IMR-90 (cell line): Measurements from ENCODE around the gene MINDY1. TPM values are rescaled to one million over a fixed set of nuclear protein-coding genes. Genes with fewer than 3 reads are reported as not detected.

Source experiments
- ATAC-seq: fragments of 200-7000 bp; cut with Tn5 transposase; 2 replicates; pipeline ENCODE4 v1.9.1; 2020; ENCODE audit warnings: low read depth, mild to moderate bottlenecking, moderate library complexity
- BruUV-seq: library from RNA; stranded (reverse); fragments of 400-500 nt; replicated peaks from 2 replicates; lab custom pipeline; 2021; lab: Mats Ljungman, UMichigan
- CTCF ChIA-PET: fragments of 300-600 bp; formaldehyde crosslinking; extraction: SDS; loops from one replicate; lab custom pipeline; 2021; ENCODE audit warnings: antibody characterized with exemption; lab: Yijun Ruan, JAX
- POLR2A ChIA-PET: fragments of 300-600 bp; sonication (Branson Sonifier 250); formaldehyde crosslinking; loops from one replicate; lab custom pipeline; 2022; ENCODE audit warnings: antibody characterized with exemption; ENCODE audit not compliant: unreplicated experiment; lab: Charles Lee
- DNase-seq: peaks from one replicate; pipeline ENCODE4 v3.0.0; 2013
- H2AFZ ChIP-seq: replicated peaks from 2 replicates; pipeline ENCODE3; 2013; ENCODE audit warnings: low read length, mild to moderate bottlenecking; ENCODE audit not compliant: poor library complexity
- H2AK5ac ChIP-seq: 2 replicates; pipeline ENCODE4 v1.6.1; 2013; ENCODE audit warnings: low read depth, low read length, inconsistent platforms
- H2AK9ac ChIP-seq: replicated peaks from 2 replicates; pipeline ENCODE3; 2013; ENCODE audit warnings: mild to moderate bottlenecking, low read depth, low read length, moderate library complexity; ENCODE audit not compliant: poor library complexity
- H2BK120ac ChIP-seq: 2 replicates; pipeline ENCODE4 v1.6.1; 2013; ENCODE audit warnings: low read depth, low read length, inconsistent platforms
- H2BK15ac ChIP-seq: 3 replicates; pipeline ENCODE4 v1.6.1; 2013; ENCODE audit warnings: low read depth, low read length, inconsistent platforms
- H2BK20ac ChIP-seq: 2 replicates; pipeline ENCODE4 v1.6.1; 2013; ENCODE audit warnings: low read depth, mild to moderate bottlenecking, inconsistent platforms, low read length, moderate library complexity
- H2BK5ac ChIP-seq: 2 replicates; pipeline ENCODE4 v1.6.1; 2013; ENCODE audit warnings: mild to moderate bottlenecking, low read depth, low read length, inconsistent platforms; ENCODE audit not compliant: poor library complexity, severe bottlenecking
- H3K14ac ChIP-seq: replicated peaks from 2 replicates; pipeline ENCODE4 v1.6.1; 2013; ENCODE audit warnings: low read depth, low read length, inconsistent platforms
- H3K18ac ChIP-seq: 2 replicates; pipeline ENCODE4 v1.6.1; 2013; ENCODE audit warnings: low read depth, low read length, control low read depth
- H3K23ac ChIP-seq: 2 replicates; pipeline ENCODE4 v1.6.1; 2013; ENCODE audit warnings: low read depth, low read length, inconsistent platforms
- H3K27ac ChIP-seq: 2 replicates; pipeline ENCODE4 v1.5.1; 2013; ENCODE audit warnings: mild to moderate bottlenecking, control low read depth, low read length; ENCODE audit not compliant: insufficient read depth
- H3K27me3 ChIP-seq: 2 replicates; pipeline ENCODE4 v1.6.1; 2013; ENCODE audit warnings: low read length; ENCODE audit not compliant: control insufficient read depth, insufficient read depth
- H3K36me3 ChIP-seq: 2 replicates; pipeline ENCODE4 v1.6.1; 2013; ENCODE audit warnings: low read length, mixed read lengths; ENCODE audit not compliant: control insufficient read depth, insufficient read depth
- H3K4ac ChIP-seq: 2 replicates; pipeline ENCODE4 v1.6.1; 2013; ENCODE audit warnings: low read depth, low read length, inconsistent platforms
- H3K4me1 ChIP-seq: 2 replicates; pipeline ENCODE4 v1.6.1; 2013; ENCODE audit warnings: low read length, mixed read lengths; ENCODE audit not compliant: control insufficient read depth, insufficient read depth
- H3K4me2 ChIP-seq: 2 replicates; pipeline ENCODE4 v1.6.1; 2013; ENCODE audit warnings: low read depth, mild to moderate bottlenecking, control low read depth, low read length, moderate library complexity
- H3K4me3 ChIP-seq: 2 replicates; pipeline ENCODE4 v1.5.1; 2013; ENCODE audit warnings: low read depth, mild to moderate bottlenecking, control low read depth, low read length, moderate library complexity; ENCODE audit not compliant: insufficient read depth
- H3K56ac ChIP-seq: 2 replicates; pipeline ENCODE4 v1.6.1; 2013; ENCODE audit warnings: low read length, inconsistent platforms; ENCODE audit not compliant: insufficient read depth; ENCODE audit errors: extremely low read depth
- H3K79me1 ChIP-seq, 2 experiments: 2 replicates each; pipeline ENCODE4 v1.6.1; 2013; ENCODE audit warnings: low read length in 2 of 2, inconsistent platforms in 1 of 2, low read depth in 1 of 2
- H3K9ac ChIP-seq: 2 replicates; pipeline ENCODE4 v1.6.1; 2013; ENCODE audit warnings: low read depth, low read length, control low read depth
- H3K9me1 ChIP-seq: 2 replicates; pipeline ENCODE4 v1.6.1; 2013; ENCODE audit warnings: low read length, inconsistent platforms; ENCODE audit not compliant: insufficient read depth
- H3K9me3 ChIP-seq: 2 replicates; pipeline ENCODE4 v1.6.1; 2013; ENCODE audit warnings: low read length; ENCODE audit not compliant: control insufficient read depth, insufficient read depth
- H4K20me1 ChIP-seq: 2 replicates; pipeline ENCODE4 v1.6.1; 2013; ENCODE audit warnings: low read length, inconsistent platforms; ENCODE audit not compliant: insufficient read depth
- H4K5ac ChIP-seq: 2 replicates; pipeline ENCODE4 v1.6.1; 2013; ENCODE audit warnings: mild to moderate bottlenecking, low read depth, low read length, control low read depth
- H4K8ac ChIP-seq, 2 experiments: 2 replicates each; pipeline ENCODE4 v1.6.1; 2013; ENCODE audit warnings: low read depth in 2 of 2, low read length in 2 of 2, control low read depth in 1 of 2, inconsistent platforms in 1 of 2
- H4K91ac ChIP-seq: 2 replicates; pipeline ENCODE4 v1.6.1; 2013; ENCODE audit warnings: low read depth, low read length, inconsistent platforms; ENCODE audit not compliant: insufficient read depth
- CHD1 ChIP-seq: IDR thresholded peaks from 2 replicates; pipeline ENCODE4 v1.6.1; 2012; ENCODE audit warnings: low read depth, low read length, improper control_type of control experiment
- CTCF ChIP-seq: conservative IDR thresholded peaks from 2 replicates; pipeline ENCODE4 v1.5.1; 2012; ENCODE audit warnings: mild to moderate bottlenecking, low read depth, low read length, improper control_type of control experiment
- ELK1 ChIP-seq: fragments of 150-350 bp; IDR thresholded peaks from 2 replicates; pipeline ENCODE4 v1.6.1; 2016; ENCODE audit warnings: low read depth, mild to moderate bottlenecking, low read length, moderate library complexity, borderline replicate concordance
- FOS ChIP-seq: fragments of 150-350 bp; IDR thresholded peaks from 2 replicates; pipeline ENCODE4 v1.6.1; 2016; ENCODE audit warnings: low read depth, low read length
- MXI1 ChIP-seq: IDR thresholded peaks from 2 replicates; pipeline ENCODE4 v1.6.1; 2012; ENCODE audit warnings: low read depth, mild to moderate bottlenecking, low read length, moderate library complexity, borderline replicate concordance
- NFE2L2 ChIP-seq: fragments of 150-350 bp; IDR thresholded peaks from 2 replicates; pipeline ENCODE4 v1.6.1; 2016; ENCODE audit warnings: low read depth, mild to moderate bottlenecking, low read length
- POLR2A ChIP-seq: IDR thresholded peaks from 2 replicates; pipeline ENCODE4 v1.6.1; 2012; ENCODE audit warnings: mild to moderate bottlenecking, low read depth, low read length
- RAD21 ChIP-seq: IDR thresholded peaks from 2 replicates; pipeline ENCODE4 v1.6.1; 2012; ENCODE audit warnings: low read length, improper control_type of control experiment
- RFX5 ChIP-seq: IDR thresholded peaks from 2 replicates; pipeline ENCODE4 v1.8.0; 2012; ENCODE audit warnings: low read depth, mild to moderate bottlenecking, low read length, moderate library complexity
- WGBS, 2 experiments: methylation state at CpG; one replicate each; pipeline versions ENCODE4 v1.1.5 to v1.1.7; 2013; ENCODE audit warnings: missing lambda C conversion rate in 2 of 2; ENCODE audit not compliant: insufficient read length in 1 of 2; ENCODE audit errors: extremely low coverage in 2 of 2; 5-methylcytosine and 5-hydroxymethylcytosine counted together
- dilution Hi-C: fragments of 300-500 bp; cut with HindIII; formaldehyde crosslinking; loops from one replicate; pipeline ENCODE4 v1.14.3; 2018; ENCODE audit warnings: low sequenced_read_pairs; ENCODE audit not compliant: unreplicated experiment
- in situ Hi-C: fragments of 300-500 bp; cut with MboI; formaldehyde crosslinking; loops from 3 replicates; pipeline ENCODE4 v1.14.3; 2019; ENCODE audit warnings: low sequenced_read_pairs, inconsistent platforms, mixed read lengths
- intact Hi-C: fragments of 100-400 bp; cut with micrococcal nuclease; formaldehyde crosslinking; loops from 2 replicates; pipeline ENCODE4 v1.10.0; 2022
- polyA plus RNA-seq, 3 experiments: library from polyadenylated mRNA; depleted of rRNA; stranded (reverse); fragments of >200 nt; gene quantifications; 2 replicates each; pipeline ENCODE4 v1.2.3, GENCODE V29; 2012; ENCODE audit warnings: low replicate concordance in 1 of 3
- total RNA-seq: library from RNA; depleted of rRNA; stranded (reverse); fragments of >200 nt; gene quantifications from 2 replicates; pipeline ENCODE4 v1.2.3, GENCODE V29; 2012

Gene MINDY1
- total and polyA plus RNA-seq, 2 of the 4 experiments (the other 2 are of a cell fraction) = 6.6 to 7.3 TPM

GRCh38 chr1:151001602-151002001 is 5.1 kb downstream of the MINDY1 start:
- no peak for ATAC-seq
- H4K8ac ChIP-seq = no peak overlapping the region

More at GRCh38 chr1:151001602-151002001, 5.1 kb downstream of the MINDY1 start:
- H3K36me3 ChIP-seq = peaks cover 32% of the 10 kb centered on the region
- H3K14ac ChIP-seq = no peak overlapping the region
- no peak overlapping the region for H2BK15ac ChIP-seq
- H4K91ac ChIP-seq = no peak overlapping the region
- H4K20me1 ChIP-seq = no peaks in the 10 kb centered on the region
- H2BK20ac ChIP-seq = no peak overlapping the region
- H2AFZ ChIP-seq = no peak overlapping the region
- H3K79me1 ChIP-seq = peaks cover 7 to 12% of the 10 kb centered on the region in 2 experiments
- H2AK5ac ChIP-seq = no peak overlapping the region
- peaks cover 9% of the 10 kb centered on the region for H3K4me1 ChIP-seq
- 100% methylated on average over 1 of the region's 4 CpGs; no CpG with 5 or more reads in 1 of the 2 experiments for WGBS, 2 experiments
- H2BK120ac ChIP-seq = no peak overlapping the region
- H3K23ac ChIP-seq = no peak overlapping the region
- H3K9me3 ChIP-seq = no peaks in the 10 kb centered on the region
- no peak overlapping the region for H4K5ac ChIP-seq
- ChIA-PET POLR2A (no interaction called here), CTCF (no interaction called here)
- H2AK9ac ChIP-seq = no peak overlapping the region
- dilution Hi-C loops = no loop called here
- H3K27ac ChIP-seq = no peak overlapping the region
- H2BK5ac ChIP-seq = no peak overlapping the region
- H3K27me3 ChIP-seq = no peaks in the 10 kb centered on the region
- no peak overlapping the region for H3K56ac ChIP-seq
- no peak for TF ChIP-seq POLR2A
- no peak for TF ChIP-seq CHD1
- TF ChIP-seq ELK1 = no peak
- TF ChIP-seq RFX5 = no peak
- TF ChIP-seq MXI1 = no peak
- TF ChIP-seq NFE2L2 = no peak
- TF ChIP-seq CTCF = no peak
- TF ChIP-seq FOS = no peak
- TF ChIP-seq RAD21 = no peak
- DNase-seq = no peak
- H3K18ac ChIP-seq = no peak overlapping the region
- H3K4ac ChIP-seq = no peak overlapping the region
- in situ Hi-C loops = no loop called here
- BruUV-seq = no TSS peak
- H3K4me3 ChIP-seq = no peak overlapping the region
- intact Hi-C loops = loop anchor here (10.0 kb wide), 1 partner anchor 437 kb away; no protein-coding TSS in a partner anchor
- H3K9ac ChIP-seq = no peak overlapping the region
- H3K9me1 ChIP-seq = peaks cover 13% of the 10 kb centered on the region
- no peak overlapping the region for H3K4me2 ChIP-seq
